ENCODE results near the gene ZNF362. TPM values are rescaled to one million over a fixed set of nuclear protein-coding genes. Genes with fewer than 3 reads are reported as not detected.

ZNF362 gene
- total RNA-seq, 4 donors from 2014 or later = 8.2 to 16.6 (median 11.1) TPM

DNA sequence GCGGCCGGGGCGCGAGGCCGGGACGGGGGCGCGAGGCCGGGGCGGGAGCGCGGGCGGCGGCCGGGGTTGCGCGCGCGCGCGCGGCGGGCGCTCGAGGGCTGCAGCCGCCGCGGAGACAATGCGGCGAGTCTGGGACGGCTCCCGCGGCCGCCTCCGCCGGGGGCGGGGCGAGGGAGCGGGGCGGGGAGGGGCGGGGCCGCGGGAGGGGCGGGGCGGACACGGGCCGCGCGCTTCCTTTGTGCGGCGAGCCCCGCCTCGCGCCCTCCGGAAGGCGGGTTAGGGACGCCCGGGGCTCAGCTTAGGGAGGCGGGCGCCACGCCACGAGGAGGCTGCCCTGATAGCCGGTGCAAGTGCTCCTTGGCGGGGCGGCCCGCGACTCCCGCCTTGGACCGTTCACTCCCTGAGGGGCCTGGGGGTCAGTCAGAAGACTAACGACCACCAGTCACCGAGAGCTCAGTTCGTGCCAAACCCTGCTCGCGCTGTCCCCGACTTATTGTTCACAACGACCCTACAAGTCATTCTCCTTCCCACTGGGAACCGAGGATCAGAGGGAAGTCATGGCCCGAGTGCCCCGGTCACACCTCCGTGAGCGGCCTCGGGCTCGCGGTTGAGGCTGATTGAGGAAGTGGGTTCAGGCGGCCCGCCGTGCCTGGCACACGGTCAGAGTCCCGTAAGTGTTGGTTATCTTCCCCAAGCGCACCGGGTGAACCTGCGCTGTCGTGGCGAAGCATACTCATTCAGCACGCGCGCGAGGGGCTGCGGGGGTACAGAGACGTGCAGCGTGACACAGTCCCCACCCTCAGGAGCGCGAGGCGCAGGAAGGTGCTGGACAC lies 93.7 kb downstream of the ZNF362 start:
- TF ChIP-seq, protein P1, sequence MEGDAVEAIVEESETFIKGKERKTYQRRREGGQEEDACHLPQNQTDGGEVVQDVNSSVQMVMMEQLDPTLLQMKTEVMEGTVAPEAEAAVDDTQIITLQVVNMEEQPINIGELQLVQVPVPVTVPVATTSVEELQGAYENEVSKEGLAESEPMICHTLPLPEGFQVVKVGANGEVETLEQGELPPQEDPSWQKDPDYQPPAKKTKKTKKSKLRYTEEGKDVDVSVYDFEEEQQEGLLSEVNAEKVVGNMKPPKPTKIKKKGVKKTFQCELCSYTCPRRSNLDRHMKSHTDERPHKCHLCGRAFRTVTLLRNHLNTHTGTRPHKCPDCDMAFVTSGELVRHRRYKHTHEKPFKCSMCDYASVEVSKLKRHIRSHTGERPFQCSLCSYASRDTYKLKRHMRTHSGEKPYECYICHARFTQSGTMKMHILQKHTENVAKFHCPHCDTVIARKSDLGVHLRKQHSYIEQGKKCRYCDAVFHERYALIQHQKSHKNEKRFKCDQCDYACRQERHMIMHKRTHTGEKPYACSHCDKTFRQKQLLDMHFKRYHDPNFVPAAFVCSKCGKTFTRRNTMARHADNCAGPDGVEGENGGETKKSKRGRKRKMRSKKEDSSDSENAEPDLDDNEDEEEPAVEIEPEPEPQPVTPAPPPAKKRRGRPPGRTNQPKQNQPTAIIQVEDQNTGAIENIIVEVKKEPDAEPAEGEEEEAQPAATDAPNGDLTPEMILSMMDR (IDR thresholded peaks at IDR 0.05; ENCODE audit: low read depth) = no peak

Small RNAs within 50 kb of the gene (small RNA-seq; reads per million reads assigned to genes)
- gene RN7SKP16 = not detected

Other genes with a start within 250 kb of the ZNF362 start
- gene AK2, start 219.6 kb upstream of the ZNF362 start, total RNA-seq = 100 to 1,000 TPM; 101 to 251 (median 194) TPM
- 1 to 10 TPM in 3 of 4 donors, not detected in 1; 1.5 to 3.5 (median 1.7) TPM for gene AZIN2, start 175.3 kb upstream of the ZNF362 start, total RNA-seq
- 1 to 10 TPM; 1.5 to 4.9 (median 3.5) TPM for gene TRIM62, start 74.4 kb upstream of the ZNF362 start, total RNA-seq
- gene A3GALT2, start 64.6 kb downstream of the ZNF362 start, total RNA-seq = not detected
- 100 to 1,000 TPM; 118 to 164 (median 139) TPM for gene PHC2, start 174.6 kb downstream of the ZNF362 start, total RNA-seq
- gene ZSCAN20, start 216.2 kb downstream of the ZNF362 start, total RNA-seq = 1 to 10 TPM; 4.9 to 7.3 (median 6.2) TPM

Measured in subcutaneous adipose tissue (tissue), 4 donors.